GM12878 (cell line): ENCODE data around the gene OSER1. TPM values are rescaled to one million over a fixed set of nuclear protein-coding genes. Genes with fewer than 3 reads are reported as not detected.

ENCODE experiments used
- BACH1 ChIP-seq: fragments of 450-650 bp; IDR thresholded peaks from 2 replicates; pipeline ENCODE4 v1.6.1; 2017; ENCODE audit warnings: mild to moderate bottlenecking, borderline replicate concordance
- BCLAF1 ChIP-seq: fragments of 450-650 bp; IDR thresholded peaks from 2 replicates; pipeline ENCODE4 v1.6.1; 2017; ENCODE audit warnings: antibody characterized with exemption, mild to moderate bottlenecking, moderate library complexity
- CEBPB ChIP-seq, 2 experiments: fragments of 150-350 bp in 1 of 2; IDR thresholded peaks; 2 replicates each; pipeline ENCODE4 v1.6.1; 2012 to 2014; ENCODE audit warnings: low read depth in 2 of 2, low read length in 2 of 2, borderline replicate concordance in 1 of 2, inconsistent platforms in 1 of 2
- CHD4 ChIP-seq: fragments of 200-600 bp; sonication (generic); IDR thresholded peaks from 2 replicates; pipeline ENCODE4 v1.6.1; 2016; ENCODE audit warnings: mild to moderate bottlenecking
- ETV6 ChIP-seq, 2 experiments: fragments of 450-650 bp in 1 of 2; IDR thresholded peaks in 1 of 2; conservative IDR thresholded peaks in 1 of 2; 2 replicates each; pipeline ENCODE4 v1.6.1; 2014; ENCODE audit warnings: antibody characterized with exemption in 1 of 2, borderline replicate concordance in 1 of 2, low read depth in 1 of 2, mild to moderate bottlenecking in 1 of 2, moderate library complexity in 1 of 2
- EZH2 ChIP-seq: IDR thresholded peaks from 2 replicates; pipeline ENCODE4 v1.6.1; 2012; ENCODE audit warnings: low read depth, mild to moderate bottlenecking, control low read depth, inconsistent platforms, low read length, borderline replicate concordance; ENCODE audit not compliant: control insufficient read depth
- FOS ChIP-seq: IDR thresholded peaks from 3 replicates; pipeline ENCODE4 v1.6.1; 2011; ENCODE audit warnings: borderline replicate concordance; ENCODE audit not compliant: insufficient read length; ENCODE audit errors: extremely low read depth
- GATAD2B ChIP-seq: fragments of 450-650 bp; conservative IDR thresholded peaks from 2 replicates; pipeline ENCODE4 v1.6.1; 2017; ENCODE audit warnings: low read depth, mild to moderate bottlenecking, moderate library complexity
- HDAC2 ChIP-seq: fragments of 200-600 bp; sonication (generic); IDR thresholded peaks from 2 replicates; pipeline ENCODE4 v1.6.1; 2017
- IKZF1 ChIP-seq: fragments of 450-650 bp; conservative IDR thresholded peaks from 2 replicates; pipeline ENCODE4 v1.6.1; 2017; ENCODE audit warnings: antibody characterized with exemption, mild to moderate bottlenecking
- IRF4 ChIP-seq: IDR thresholded peaks from 2 replicates; pipeline ENCODE4 v1.6.1; 2011; ENCODE audit warnings: low read depth, low read length
- JUND ChIP-seq: IDR thresholded peaks from 2 replicates; pipeline ENCODE4 v1.6.1; 2012; ENCODE audit warnings: low read depth, mild to moderate bottlenecking, low read length, improper control_type of control experiment, moderate library complexity
- KDM1A ChIP-seq: fragments of 200-600 bp; sonication (generic); IDR thresholded peaks from 2 replicates; pipeline ENCODE4 v1.6.1; 2016; ENCODE audit warnings: borderline replicate concordance
- LARP7 ChIP-seq: fragments of 450-650 bp; IDR thresholded peaks from 2 replicates; pipeline ENCODE4 v1.6.1; 2017; ENCODE audit warnings: mild to moderate bottlenecking
- MAX ChIP-seq: IDR thresholded peaks from 2 replicates; pipeline ENCODE4 v1.6.1; 2012; ENCODE audit warnings: low read depth, low read length, improper control_type of control experiment
- MEF2B ChIP-seq: fragments of 450-650 bp; IDR thresholded peaks from 2 replicates; pipeline ENCODE4 v1.6.1; 2018; ENCODE audit warnings: mild to moderate bottlenecking, moderate library complexity; ENCODE audit not compliant: partially characterized antibody, poor library complexity, severe bottlenecking
- MTA3 ChIP-seq: IDR thresholded peaks from 2 replicates; pipeline ENCODE4 v1.6.1; 2012; ENCODE audit warnings: low read length, inconsistent platforms, borderline replicate concordance
- MYC ChIP-seq: IDR thresholded peaks from 2 replicates; pipeline ENCODE4 v1.6.1; 2011; ENCODE audit warnings: mild to moderate bottlenecking, low read length, moderate library complexity, inconsistent platforms; ENCODE audit not compliant: insufficient read depth, insufficient replicate concordance, insufficient read length, severe bottlenecking
- NFIC ChIP-seq: IDR thresholded peaks from 2 replicates; pipeline ENCODE4 v1.6.1; 2012; ENCODE audit warnings: low read depth, mild to moderate bottlenecking, inconsistent platforms, low read length, moderate library complexity
- NFXL1 ChIP-seq: fragments of 450-650 bp; IDR thresholded peaks from 2 replicates; pipeline ENCODE4 v1.6.1; 2017; ENCODE audit warnings: antibody characterized with exemption, mild to moderate bottlenecking, borderline replicate concordance
- NR2F1 ChIP-seq: fragments of 450-650 bp; conservative IDR thresholded peaks from 2 replicates; pipeline ENCODE4 v1.6.1; 2017; ENCODE audit warnings: mild to moderate bottlenecking
- NRF1 ChIP-seq: conservative IDR thresholded peaks from 2 replicates; pipeline ENCODE4 v1.6.1; 2011; ENCODE audit warnings: mild to moderate bottlenecking, low read depth, low read length, improper control_type of control experiment
- PML ChIP-seq: IDR thresholded peaks from 2 replicates; pipeline ENCODE4 v1.6.1; 2012; ENCODE audit warnings: low read length, inconsistent platforms
- POU2F2 ChIP-seq: IDR thresholded peaks from 3 replicates; pipeline ENCODE4 v1.6.1; 2011; ENCODE audit warnings: low read depth, mild to moderate bottlenecking, low read length, borderline replicate concordance
- RBBP5 ChIP-seq: fragments of 200-600 bp; sonication (generic); conservative IDR thresholded peaks from 2 replicates; pipeline ENCODE4 v1.6.1; 2016
- RFX5 ChIP-seq: IDR thresholded peaks from 2 replicates; pipeline ENCODE4 v1.6.1; 2011; ENCODE audit warnings: low read depth, low read length, improper control_type of control experiment
- SPI1 ChIP-seq: IDR thresholded peaks from 2 replicates; pipeline ENCODE4 v1.6.1; 2011; ENCODE audit warnings: low read depth, mild to moderate bottlenecking, low read length, moderate library complexity, borderline replicate concordance; ENCODE audit not compliant: insufficient read depth
- SRF ChIP-seq, 2 experiments: IDR thresholded peaks; 2 replicates each; pipeline ENCODE4 v1.6.1; 2011; ENCODE audit warnings: low read depth in 2 of 2, low read length in 2 of 2, mild to moderate bottlenecking in 1 of 2, moderate library complexity in 1 of 2
- TBL1XR1 ChIP-seq: IDR thresholded peaks from 2 replicates; pipeline ENCODE4 v1.6.1; 2012; ENCODE audit warnings: low read depth, low read length, improper control_type of control experiment
- ZNF207 ChIP-seq: fragments of 450-650 bp; IDR thresholded peaks from 2 replicates; pipeline ENCODE4 v1.6.1; 2014; ENCODE audit warnings: antibody characterized with exemption, mild to moderate bottlenecking, borderline replicate concordance
- polyA plus RNA-seq, 11 experiments: library from polyadenylated mRNA; depleted of rRNA in 4 of 11; unstranded in 6 of 11; stranded (reverse) in 5 of 11; fragments of >200 nt; fragmentation: Nextera tagmentation in 4 of 11; fragmentation: Illumina TruSeq in 1 of 11; extraction: Ambion mirVana in 4 of 11; extraction: Trizol in 1 of 11; gene quantifications; 1 replicate in 1 of 11; 2 replicates in 10 of 11; pipeline versions ENCODE4 v1.2.1 to v1.2.3, GENCODE V29; 2011 to 2016; ENCODE audit warnings: inconsistent platforms in 2 of 11, missing spikeins in 2 of 11, low read depth in 1 of 11
- total RNA-seq, 4 experiments: library from RNA; depleted of rRNA in 3 of 4; stranded (reverse); fragments of >200 nt in 3 of 4; fragmentation: Illumina TruSeq in 1 of 4; extraction: Trizol in 1 of 4; gene quantifications; 2 replicates each; pipeline versions ENCODE4 v1.2.1 to v1.2.3, GENCODE V29; 2013 to 2021

Gene OSER1
- total and polyA plus RNA-seq, 10 of the 15 experiments (the other 5 are each of a cell fraction or from before 2014, with no cell fraction given), result 19.3 to 63.8 (median 28.4) TPM

- TF ChIP-seq BCLAF1 (no peak), MYC (no peak), RBBP5 (no peak), NFIC (no peak), SPI1 (no peak), MEF2B (no peak), TBL1XR1 (peak; percentile 81), CEBPB (IDR thresholded peaks at IDR 0.05; ENCODE audit: borderline replicate concordance in 1 of 2, low read depth in 2 of 2, low read length in 2 of 2) (no peak), POU2F2 (0 out of 3 replicates have a peak, but pooled peaks have one; percentile 6), PML (no peak), BACH1 (no peak), SRF (IDR thresholded peaks at IDR 0.05; ENCODE audit: low read depth in 2 of 2, low read length in 2 of 2) (0 out of 4 replicates have a peak, but pooled peaks of 1 of the 2 experiments have one; percentile 14), FOS (no peak), LARP7 (peak; percentile 79), IKZF1 (peak; percentile 86), EZH2 (no peak), JUND (no peak), KDM1A (no peak), NRF1 (peak; percentile 79), CHD4 (no peak), HDAC2 (no peak), RFX5 (no peak), NFXL1 (no peak), GATAD2B (0 out of 2 replicates have a peak, but pooled peaks have one; percentile 13), MAX (peak; percentile 98), ZNF207 (no peak), NR2F1 (peak; percentile 53), ETV6 (conservative IDR thresholded peaks at IDR 0.05 in 1 of 2, IDR thresholded peaks at IDR 0.05 in 1 of 2; ENCODE audit: borderline replicate concordance in 1 of 2, low read depth in 1 of 2) (no peak), MTA3 (no peak), IRF4 (no peak)
Observed at GRCh38 chr20:44210406-44211176, at the start of gene OSER1 (continued).
